GM21529 (cell line): Measurements from ENCODE around the gene KIAA2012.
"Not testable (repeated sequence)": the region's sequence is repeated elsewhere in the genome, so short reads cannot be mapped to it uniquely, and the experiment has no call there.

Experiments used
- ATAC-seq: cut with Tn5 transposase; IDR thresholded peaks from one replicate; pipeline ENCODE4 v1.9.1; 2021; ENCODE audit not compliant: unreplicated experiment

KIAA2012 gene

GRCh38 chr2:202187570-202187969 is 114.5 kb downstream of the KIAA2012 start:
- no peak for ATAC-seq

- no peak for ATAC-seq
Observed at GRCh38 chr2:202193305-202193704, 120.2 kb downstream of the KIAA2012 start.

GRCh38 chr2:202193881-202194353 is 120.9 kb downstream of the KIAA2012 start:
- no peak for ATAC-seq

GRCh38 chr2:202194418-202194817 is 121.4 kb downstream of the KIAA2012 start:
- ATAC-seq = no peak

- no peak for ATAC-seq
Observed at GRCh38 chr2:202196727-202197126, 123.7 kb downstream of the KIAA2012 start.

- no peak for ATAC-seq
Observed at GRCh38 chr2:202201220-202202160, 128.4 kb downstream of the KIAA2012 start.

- ATAC-seq = peak; percentile 41
Observed at GRCh38 chr2:202203348-202203747, 130.3 kb downstream of the KIAA2012 start.

- no peak for ATAC-seq
Observed at GRCh38 chr2:202204855-202205254, 131.8 kb downstream of the KIAA2012 start.

GRCh38 chr2:202208526-202208925 is 135.5 kb downstream of the KIAA2012 start:
- ATAC-seq = no peak

GRCh38 chr2:202215179-202215578 is 142.1 kb downstream of the KIAA2012 start:
- no peak for ATAC-seq

GRCh38 chr2:202221873-202222272 is 148.8 kb downstream of the KIAA2012 start:
- ATAC-seq = no peak

- peak; percentile 42 for ATAC-seq
Observed at GRCh38 chr2:202237787-202238233, 164.8 kb downstream of the KIAA2012 start.

GRCh38 chr2:202238234-202239197 is 165.5 kb downstream of the KIAA2012 start, which contains the start of gene SUMO1:
Gene SUMO1, minus strand, starts transcription at chr2:202238597. Its CDS starts 146 bp downstream, at chr2:202238451.
- peak; percentile 98 for ATAC-seq

GRCh38 chr2:202247710-202248109 is 174.7 kb downstream of the KIAA2012 start:
- not testable (repeated sequence) for ATAC-seq

- ATAC-seq = no peak
Observed at GRCh38 chr2:202249521-202250253, 176.6 kb downstream of the KIAA2012 start.

- no peak for ATAC-seq
Observed at GRCh38 chr2:202251494-202251893, 178.4 kb downstream of the KIAA2012 start.
